GM12872 (cell line): Measurements from ENCODE around the gene ACOT7.

ENCODE experiments used
- CTCF ChIP-seq: IDR thresholded peaks from 3 replicates; pipeline ENCODE4 v1.5.1; 2011; ENCODE audit warnings: low read depth, mild to moderate bottlenecking, low read length, moderate library complexity; ENCODE audit not compliant: insufficient read depth

ACOT7 gene

GRCh38 chr1:6276811-6277555, 116.6 kb downstream of the ACOT7 start:
- TF ChIP-seq CTCF: no peak

GRCh38 chr1:6275826-6276782, 117.5 kb downstream of the ACOT7 start:
- no peak for TF ChIP-seq CTCF

- TF ChIP-seq CTCF: no peak
These were observed 118.9 kb downstream of the ACOT7 start for GRCh38 chr1:6274622-6275139.

- TF ChIP-seq CTCF: no peak
These were observed 119.5 kb downstream of the ACOT7 start for GRCh38 chr1:6274102-6274501.

- no peak for TF ChIP-seq CTCF
These were observed 120.1 kb downstream of the ACOT7 start for GRCh38 chr1:6273380-6273891.

GRCh38 chr1:6272868-6273267, 120.7 kb downstream of the ACOT7 start:
- TF ChIP-seq CTCF: no peak

- no peak for TF ChIP-seq CTCF
These were observed 121.1 kb downstream of the ACOT7 start for GRCh38 chr1:6272452-6272851.
